Nephron (organoid): ENCODE data around the gene PRPF6.

Source experiments
- H3K27ac Mint-ChIP-seq, 3 experiments: 2 replicates each; pipeline ENCODE4 v1.8.0; 2020; ENCODE audit warnings: mixed read lengths in 3 of 3, mild to moderate bottlenecking in 2 of 3, moderate library complexity in 1 of 3
- H3K27me3 Mint-ChIP-seq: 2 replicates; pipeline ENCODE4 v1.8.0; 2021; ENCODE audit warnings: low read depth, mild to moderate bottlenecking, moderate library complexity, mixed read lengths
- H3K36me3 Mint-ChIP-seq: 2 replicates; pipeline ENCODE4 v1.8.0; 2020; ENCODE audit warnings: low read depth, mixed read lengths
- H3K4me1 Mint-ChIP-seq: 2 replicates; pipeline ENCODE4 v1.8.0; 2020; ENCODE audit warnings: mixed read lengths
- H3K4me3 Mint-ChIP-seq, 3 experiments: 2 replicates each; pipeline ENCODE4 v1.8.0; 2020; ENCODE audit warnings: mild to moderate bottlenecking in 3 of 3, mixed read lengths in 3 of 3, moderate library complexity in 2 of 3
- H3K9me3 Mint-ChIP-seq: 2 replicates; pipeline ENCODE4 v1.8.0; 2020; ENCODE audit warnings: mixed read lengths
- CTCF ChIP-seq, 3 experiments: fragments of 200-600 bp; sonication (generic); IDR thresholded peaks; one replicate each; pipeline ENCODE4 v1.5.0; 2021; ENCODE audit warnings: antibody characterized with exemption in 3 of 3; ENCODE audit not compliant: unreplicated experiment in 3 of 3

PRPF6 gene

GRCh38 chr20:64041040-64041780, 60.3 kb downstream of the PRPF6 start:
- no peak for TF ChIP-seq CTCF (IDR thresholded peaks at IDR 0.05; ENCODE audit: unreplicated experiment in 3 of 3)
- Mint-ChIP-seq H3K27ac (no peak overlapping the region), H3K4me3 (peak overlapping the region in 2 of 3 experiments; percentile 34 to 49), H3K36me3 (no peaks in the 10 kb centered on the region), H3K27me3 (peaks cover 87% of the 10 kb centered on the region), H3K9me3 (no peaks in the 10 kb centered on the region), H3K4me1 (no peaks in the 10 kb centered on the region)

- peaks cover 88% of the 10 kb centered on the region for H3K27me3 Mint-ChIP-seq
- TF ChIP-seq CTCF (IDR thresholded peaks at IDR 0.05; ENCODE audit: unreplicated experiment in 3 of 3) = no peak
- H3K4me3 Mint-ChIP-seq = no peak overlapping the region
- no peaks in the 10 kb centered on the region for H3K4me1 Mint-ChIP-seq
- no peaks in the 10 kb centered on the region for H3K9me3 Mint-ChIP-seq
- no peaks in the 10 kb centered on the region for H3K36me3 Mint-ChIP-seq
- no peak overlapping the region for H3K27ac Mint-ChIP-seq
Observed at GRCh38 chr20:64041781-64042053, 60.8 kb downstream of the PRPF6 start.

- H3K4me3 Mint-ChIP-seq = peak overlapping the region in 1 of 3 experiments; percentile 61
- H3K27me3 Mint-ChIP-seq = peaks cover 90% of the 10 kb centered on the region
- no peaks in the 10 kb centered on the region for H3K9me3 Mint-ChIP-seq
- no peaks in the 10 kb centered on the region for H3K4me1 Mint-ChIP-seq
- TF ChIP-seq CTCF (IDR thresholded peaks at IDR 0.05; ENCODE audit: unreplicated experiment in 3 of 3) = no peak
- no peak overlapping the region for H3K27ac Mint-ChIP-seq
- no peaks in the 10 kb centered on the region for H3K36me3 Mint-ChIP-seq
Observed at GRCh38 chr20:64042054-64042781, 61.3 kb downstream of the PRPF6 start.

GRCh38 chr20:64043768-64044167, 62.8 kb downstream of the PRPF6 start:
- no peaks in the 10 kb centered on the region for H3K4me1 Mint-ChIP-seq

GRCh38 chr20:64044484-64045247, 63.7 kb downstream of the PRPF6 start:
- Mint-ChIP-seq H3K4me3 (peak overlapping the region; percentile 8 to 35 (median 17)), H3K27ac (no peak overlapping the region), H3K4me1 (no peaks in the 10 kb centered on the region), H3K36me3 (no peaks in the 10 kb centered on the region), H3K27me3 (peaks cover 83% of the 10 kb centered on the region), H3K9me3 (no peaks in the 10 kb centered on the region)
- no peak for TF ChIP-seq CTCF (IDR thresholded peaks at IDR 0.05; ENCODE audit: unreplicated experiment in 3 of 3)

More at GRCh38 chr20:64043768-64044167, 62.8 kb downstream of the PRPF6 start:
- H3K27ac Mint-ChIP-seq = no peak overlapping the region
- no peak for TF ChIP-seq CTCF (IDR thresholded peaks at IDR 0.05; ENCODE audit: unreplicated experiment in 3 of 3)
- no peaks in the 10 kb centered on the region for H3K9me3 Mint-ChIP-seq
- H3K27me3 Mint-ChIP-seq = peaks cover 87% of the 10 kb centered on the region
- H3K36me3 Mint-ChIP-seq = no peaks in the 10 kb centered on the region
- H3K4me3 Mint-ChIP-seq = peak overlapping the region in 2 of 3 experiments; percentile 1 to 9
